Panc1 (cell line): ENCODE measurements around the gene ADI1. TPM values are rescaled to one million over a fixed set of nuclear protein-coding genes. Genes with fewer than 3 reads are reported as not detected.

Experiments
- ATAC-seq: fragments of 200-7000 bp; cut with Tn5 transposase; 2 replicates; pipeline ENCODE4 v1.9.1; 2020; ENCODE audit warnings: mild to moderate bottlenecking, moderate library complexity
- BruUV-seq: library from RNA; stranded (reverse); fragments of 400-500 nt; replicated peaks from 2 replicates; lab custom pipeline; 2021; lab: Mats Ljungman, UMichigan
- CTCF ChIA-PET: fragments of 300-600 bp; sonication (Branson Sonifier 250); formaldehyde crosslinking; loops from one replicate; lab custom pipeline; 2022; ENCODE audit warnings: antibody characterized with exemption; lab: Charles Lee
- POLR2A ChIA-PET: fragments of 300-600 bp; sonication (Branson Sonifier 250); formaldehyde crosslinking; loops from one replicate; lab custom pipeline; 2022; ENCODE audit warnings: antibody characterized with exemption; lab: Charles Lee
- DNase-seq: peaks from one replicate; pipeline ENCODE4 v3.0.0-alpha.2; 2010; ENCODE audit warnings: low read depth, low spot score
- H3K27ac ChIP-seq: 2 replicates; pipeline ENCODE4 v1.5.1; 2011; ENCODE audit warnings: mild to moderate bottlenecking, low read length, inconsistent platforms
- H3K27me3 ChIP-seq: fragments of 200-500 bp; sonication (Bioruptor generic); 2 replicates; pipeline ENCODE4 v1.6.0; 2014; ENCODE audit warnings: low read length, inconsistent platforms; ENCODE audit not compliant: control insufficient read depth, insufficient read depth
- H3K36me3 ChIP-seq: fragments of 200-500 bp; sonication (Bioruptor generic); 2 replicates; pipeline ENCODE4 v1.5.1; 2014; ENCODE audit warnings: inconsistent platforms, mild to moderate bottlenecking, low read length, moderate library complexity; ENCODE audit not compliant: control insufficient read depth, insufficient read depth
- H3K4me1 ChIP-seq: 2 replicates; pipeline ENCODE4 v1.5.1; 2011; ENCODE audit warnings: inconsistent platforms, mild to moderate bottlenecking, low read length, moderate library complexity; ENCODE audit not compliant: control insufficient read depth, insufficient read depth
- H3K4me3 ChIP-seq, 2 experiments: 2 replicates each; pipeline ENCODE4 v1.5.1; 2011 to 2012; ENCODE audit warnings: low read depth in 2 of 2, low read length in 2 of 2, mild to moderate bottlenecking in 2 of 2, inconsistent platforms in 1 of 2, moderate library complexity in 1 of 2
- H3K9me3 ChIP-seq: fragments of 200-500 bp; sonication (Bioruptor generic); 2 replicates; pipeline ENCODE4 v1.5.1; 2014; ENCODE audit warnings: low read depth, mild to moderate bottlenecking, inconsistent platforms, low read length, moderate library complexity; ENCODE audit not compliant: control insufficient read depth, insufficient read depth
- POLR2AphosphoS5 ChIP-seq: IDR thresholded peaks from 2 replicates; pipeline ENCODE4 v1.6.1; 2012; ENCODE audit warnings: mild to moderate bottlenecking, low read depth, low read length, moderate library complexity
- SIN3A ChIP-seq: IDR thresholded peaks from 2 replicates; pipeline ENCODE4 v1.6.1; 2012; ENCODE audit warnings: low read depth, mild to moderate bottlenecking, low read length, moderate library complexity, borderline replicate concordance; ENCODE audit not compliant: insufficient read depth
- TCF7L2 ChIP-seq: IDR thresholded peaks from 2 replicates; pipeline ENCODE4 v1.6.1; 2011; ENCODE audit warnings: mild to moderate bottlenecking, low read depth, low read length, inconsistent platforms
- in situ Hi-C: cut with HindIII; loops from 2 replicates; pipeline ENCODE4 v1.10.0; 2016; ENCODE audit warnings: low sequenced_read_pairs, low pct_unique_long_range_greater_than_20kb
- intact Hi-C: fragments of 100-400 bp; cut with micrococcal nuclease; formaldehyde crosslinking; loops from one replicate; pipeline ENCODE4 v1.10.0; 2022; ENCODE audit not compliant: unreplicated experiment
- total RNA-seq: library from RNA; stranded (reverse); gene quantifications from one replicate; pipeline ENCODE4 v1.2.1, GENCODE V29; 2021; ENCODE audit not compliant: unreplicated experiment
- TF ChIP-seq, protein P1 (sequence below): fragments of 450-650 bp; IDR thresholded peaks from 2 replicates; pipeline ENCODE4 v1.5.1; 2017; ENCODE audit warnings: mild to moderate bottlenecking
- TF ChIP-seq, protein P2 (sequence below), 2 experiments: IDR thresholded peaks; 2 replicates each; pipeline ENCODE4 v1.6.1; 2011 to 2012; ENCODE audit warnings: low read depth in 2 of 2, control low read depth in 1 of 2, low read length in 1 of 2, mild to moderate bottlenecking in 1 of 2, moderate library complexity in 1 of 2; ENCODE audit not compliant: insufficient read depth in 1 of 2

The ADI1 gene
- total RNA-seq, 1 experiment from 2014 or later: 42.9 TPM

DNA sequence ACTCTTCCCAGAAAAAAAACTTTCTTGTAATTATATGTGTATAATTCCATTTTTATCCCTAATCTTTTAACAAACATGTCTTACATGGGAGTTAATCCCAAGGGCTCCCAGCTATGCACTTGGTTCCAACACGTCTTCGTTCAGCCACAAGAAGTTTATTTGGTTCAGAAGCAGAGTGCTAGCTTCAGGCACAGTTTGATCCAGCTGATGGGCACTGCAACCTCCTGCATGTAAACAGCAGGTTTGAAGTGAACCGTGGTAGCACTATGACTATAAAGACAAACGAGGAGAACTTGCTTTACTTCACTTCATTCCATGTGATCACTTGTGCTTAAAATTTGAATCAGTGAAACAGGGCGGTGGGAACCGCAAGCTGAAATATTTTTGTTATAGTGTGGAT is 45.8 kb upstream of the ADI1 start:
- DNase-seq (no peak), ATAC-seq (no peak)
- H3K27me3 ChIP-seq: no peaks in the 10 kb centered on the region
- no peaks in the 10 kb centered on the region for H3K9me3 ChIP-seq
- H3K4me1 ChIP-seq: no peaks in the 10 kb centered on the region
- ChIA-PET CTCF (no interaction called here), POLR2A (no interaction called here)
- H3K4me3 ChIP-seq: no peak overlapping the region
- BruUV-seq: no TSS peak
- TF ChIP-seq SIN3A: no peak
- TF ChIP-seq, protein P1, sequence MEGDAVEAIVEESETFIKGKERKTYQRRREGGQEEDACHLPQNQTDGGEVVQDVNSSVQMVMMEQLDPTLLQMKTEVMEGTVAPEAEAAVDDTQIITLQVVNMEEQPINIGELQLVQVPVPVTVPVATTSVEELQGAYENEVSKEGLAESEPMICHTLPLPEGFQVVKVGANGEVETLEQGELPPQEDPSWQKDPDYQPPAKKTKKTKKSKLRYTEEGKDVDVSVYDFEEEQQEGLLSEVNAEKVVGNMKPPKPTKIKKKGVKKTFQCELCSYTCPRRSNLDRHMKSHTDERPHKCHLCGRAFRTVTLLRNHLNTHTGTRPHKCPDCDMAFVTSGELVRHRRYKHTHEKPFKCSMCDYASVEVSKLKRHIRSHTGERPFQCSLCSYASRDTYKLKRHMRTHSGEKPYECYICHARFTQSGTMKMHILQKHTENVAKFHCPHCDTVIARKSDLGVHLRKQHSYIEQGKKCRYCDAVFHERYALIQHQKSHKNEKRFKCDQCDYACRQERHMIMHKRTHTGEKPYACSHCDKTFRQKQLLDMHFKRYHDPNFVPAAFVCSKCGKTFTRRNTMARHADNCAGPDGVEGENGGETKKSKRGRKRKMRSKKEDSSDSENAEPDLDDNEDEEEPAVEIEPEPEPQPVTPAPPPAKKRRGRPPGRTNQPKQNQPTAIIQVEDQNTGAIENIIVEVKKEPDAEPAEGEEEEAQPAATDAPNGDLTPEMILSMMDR: no peak
- TF ChIP-seq, protein P2, sequence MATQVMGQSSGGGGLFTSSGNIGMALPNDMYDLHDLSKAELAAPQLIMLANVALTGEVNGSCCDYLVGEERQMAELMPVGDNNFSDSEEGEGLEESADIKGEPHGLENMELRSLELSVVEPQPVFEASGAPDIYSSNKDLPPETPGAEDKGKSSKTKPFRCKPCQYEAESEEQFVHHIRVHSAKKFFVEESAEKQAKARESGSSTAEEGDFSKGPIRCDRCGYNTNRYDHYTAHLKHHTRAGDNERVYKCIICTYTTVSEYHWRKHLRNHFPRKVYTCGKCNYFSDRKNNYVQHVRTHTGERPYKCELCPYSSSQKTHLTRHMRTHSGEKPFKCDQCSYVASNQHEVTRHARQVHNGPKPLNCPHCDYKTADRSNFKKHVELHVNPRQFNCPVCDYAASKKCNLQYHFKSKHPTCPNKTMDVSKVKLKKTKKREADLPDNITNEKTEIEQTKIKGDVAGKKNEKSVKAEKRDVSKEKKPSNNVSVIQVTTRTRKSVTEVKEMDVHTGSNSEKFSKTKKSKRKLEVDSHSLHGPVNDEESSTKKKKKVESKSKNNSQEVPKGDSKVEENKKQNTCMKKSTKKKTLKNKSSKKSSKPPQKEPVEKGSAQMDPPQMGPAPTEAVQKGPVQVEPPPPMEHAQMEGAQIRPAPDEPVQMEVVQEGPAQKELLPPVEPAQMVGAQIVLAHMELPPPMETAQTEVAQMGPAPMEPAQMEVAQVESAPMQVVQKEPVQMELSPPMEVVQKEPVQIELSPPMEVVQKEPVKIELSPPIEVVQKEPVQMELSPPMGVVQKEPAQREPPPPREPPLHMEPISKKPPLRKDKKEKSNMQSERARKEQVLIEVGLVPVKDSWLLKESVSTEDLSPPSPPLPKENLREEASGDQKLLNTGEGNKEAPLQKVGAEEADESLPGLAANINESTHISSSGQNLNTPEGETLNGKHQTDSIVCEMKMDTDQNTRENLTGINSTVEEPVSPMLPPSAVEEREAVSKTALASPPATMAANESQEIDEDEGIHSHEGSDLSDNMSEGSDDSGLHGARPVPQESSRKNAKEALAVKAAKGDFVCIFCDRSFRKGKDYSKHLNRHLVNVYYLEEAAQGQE (IDR thresholded peaks at IDR 0.05; ENCODE audit: insufficient read depth in 1 of 2, low read depth in 2 of 2, low read length in 1 of 2): no peak
- no peak for TF ChIP-seq POLR2AphosphoS5
- TF ChIP-seq TCF7L2: no peak
- in situ Hi-C loops (no loop called here), intact Hi-C loops (no loop called here)
- H3K27ac ChIP-seq: no peak overlapping the region
- H3K36me3 ChIP-seq: no peaks in the 10 kb centered on the region

DNA sequence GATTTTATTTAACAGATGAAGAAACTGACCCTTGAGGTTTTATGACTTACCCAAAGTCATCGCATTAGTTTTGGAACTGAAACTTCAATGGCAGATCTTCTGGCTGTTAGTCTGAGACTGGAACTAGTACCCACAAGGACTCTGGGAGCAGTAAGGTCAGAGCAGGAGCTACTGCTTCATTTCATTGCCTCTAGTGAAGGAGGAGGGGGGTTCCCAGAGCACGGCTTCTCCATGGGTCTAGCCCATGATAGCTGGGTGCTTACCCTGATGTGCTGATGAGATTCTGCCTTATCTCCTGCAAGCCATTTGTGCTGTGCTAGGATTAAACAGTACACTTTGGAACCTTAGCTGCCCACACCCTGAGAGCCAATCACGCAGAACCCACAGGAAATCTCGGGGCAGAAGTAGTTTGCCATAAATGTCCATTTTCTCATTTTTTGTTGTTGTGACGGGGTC is 44.2 kb upstream of the ADI1 start:
- Histone ChIP-seq H3K4me1 (peaks cover 4% of the 10 kb centered on the region; the same call in 1 of the 2 replicates), H3K4me3 (no peak overlapping the region), H3K27ac (no peak overlapping the region), H3K27me3 (no peaks in the 10 kb centered on the region), H3K9me3 (no peaks in the 10 kb centered on the region), H3K36me3 (no peaks in the 10 kb centered on the region; the same call in 1 of the 2 replicates)
- TF ChIP-seq SIN3A (no peak), TCF7L2 (no peak)
- TF ChIP-seq, protein P2 (IDR thresholded peaks at IDR 0.05; ENCODE audit: insufficient read depth in 1 of 2, low read depth in 2 of 2, low read length in 1 of 2): no peak
- TF ChIP-seq, protein P1: no peak
- in situ Hi-C loops (no loop called here), intact Hi-C loops (no loop called here)
- ChIA-PET CTCF (no interaction called here), POLR2A (no interaction called here)
- BruUV-seq: no TSS peak
- ATAC-seq (no peak), DNase-seq (no peak)
